GM18502 (cell line): ENCODE results near the gene MACROD2.

Source experiments
- ATAC-seq: cut with Tn5 transposase; IDR thresholded peaks from one replicate; pipeline ENCODE4 v1.9.1; 2021; ENCODE audit warnings: mild to moderate bottlenecking; ENCODE audit not compliant: unreplicated experiment, poor library complexity

The MACROD2 gene

GRCh38 chr20:14497004-14497403 lies 501.7 kb downstream of the MACROD2 start:
- no peak for ATAC-seq

GRCh38 chr20:14498772-14499171 lies 503.5 kb downstream of the MACROD2 start:
- no peak for ATAC-seq

GRCh38 chr20:14505476-14505875 lies 510.2 kb downstream of the MACROD2 start:
- no peak for ATAC-seq

GRCh38 chr20:14507711-14508110 lies 512.4 kb downstream of the MACROD2 start:
- no peak for ATAC-seq

- ATAC-seq, result no peak
Measured at GRCh38 chr20:14510341-14510740, 515.0 kb downstream of the MACROD2 start.

- ATAC-seq, result no peak
Measured at GRCh38 chr20:14512839-14513238, 517.5 kb downstream of the MACROD2 start.

- no peak for ATAC-seq
Measured at GRCh38 chr20:14518648-14519047, 523.3 kb downstream of the MACROD2 start.

- ATAC-seq, result no peak
Measured at GRCh38 chr20:14521016-14521415, 525.7 kb downstream of the MACROD2 start.

GRCh38 chr20:14521436-14521835 lies 526.1 kb downstream of the MACROD2 start:
- ATAC-seq, result no peak

- ATAC-seq, result no peak
Measured at GRCh38 chr20:14522595-14522994, 527.3 kb downstream of the MACROD2 start.

- ATAC-seq, result no peak
Measured at GRCh38 chr20:14523090-14523489, 527.8 kb downstream of the MACROD2 start.

- ATAC-seq, result no peak
Measured at GRCh38 chr20:14525426-14525825, 530.1 kb downstream of the MACROD2 start.

GRCh38 chr20:14526891-14527290 lies 531.6 kb downstream of the MACROD2 start:
- no peak for ATAC-seq

- no peak for ATAC-seq
Measured at GRCh38 chr20:14531786-14532185, 536.5 kb downstream of the MACROD2 start.

GRCh38 chr20:14536738-14537137 lies 541.4 kb downstream of the MACROD2 start:
- ATAC-seq, result no peak

- ATAC-seq, result peak; percentile 99
Measured at GRCh38 chr20:14538433-14538832, 543.1 kb downstream of the MACROD2 start.

GRCh38 chr20:14543040-14543439 lies 547.7 kb downstream of the MACROD2 start:
- ATAC-seq, result no peak

- no peak for ATAC-seq
Measured at GRCh38 chr20:14544688-14545087, 549.4 kb downstream of the MACROD2 start.

- ATAC-seq, result no peak
Measured at GRCh38 chr20:14550655-14551054, 555.3 kb downstream of the MACROD2 start.

- no peak for ATAC-seq
Measured at GRCh38 chr20:14553774-14554534, 558.6 kb downstream of the MACROD2 start.

- no peak for ATAC-seq
Measured at GRCh38 chr20:14555676-14556075, 560.4 kb downstream of the MACROD2 start.

GRCh38 chr20:14556206-14556605 lies 560.9 kb downstream of the MACROD2 start:
- no peak for ATAC-seq
